ENCODE data around the gene VCAN. TPM values are rescaled to one million over a fixed set of nuclear protein-coding genes. Genes with fewer than 3 reads are reported as not detected.

VCAN gene
- total and polyA plus RNA-seq, 2 of the 8 experiments (the other 6 are each of a cell fraction or from before 2014, with no cell fraction given) = 146 to 404 TPM

DNA sequence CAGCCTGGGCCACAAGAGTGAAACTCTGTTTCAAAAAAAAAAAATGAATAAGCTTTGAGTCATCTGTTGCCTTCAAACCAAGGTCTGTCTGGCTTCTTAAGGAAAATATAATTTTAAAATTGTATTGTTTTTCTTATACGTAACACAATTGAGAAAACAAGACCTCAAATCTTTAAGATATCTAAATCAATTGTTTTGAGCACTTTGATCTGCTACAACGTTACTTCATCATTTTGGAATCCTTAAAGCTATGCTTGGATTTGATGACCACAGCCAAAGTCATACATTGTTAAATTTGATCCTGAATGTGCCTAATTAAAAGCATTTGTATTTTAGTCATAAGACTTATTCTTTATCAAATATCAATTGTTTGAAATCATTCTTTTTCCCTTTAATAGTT lies 37.7 kb upstream of the VCAN start:
- Histone ChIP-seq H2BK5ac (ENCODE audit: low read depth, low read length) (no peak overlapping the region), H3K27ac (ENCODE audit: low read depth, low read length) (no peak overlapping the region), H3K4me1 (replicated peaks in 1 of 4; ENCODE audit: control insufficient read depth in 3 of 4, insufficient read depth in 4 of 4, low read length in 3 of 4) (peaks cover 0 to 3% (median 0%) of the 10 kb centered on the region in 4 experiments; a peak in 1 of 7 replicates), H3K18ac (ENCODE audit: extremely low read depth, low read length) (no peak overlapping the region), H4K8ac (ENCODE audit: extremely low read depth, insufficient read depth, low read length) (no peak overlapping the region), H3K36me3 (ENCODE audit: control insufficient read depth in 2 of 4, insufficient read depth in 4 of 4, low read length in 3 of 4) (no peaks in the 10 kb centered on the region), H3K23ac (ENCODE audit: insufficient read length) (no peak overlapping the region), H2BK120ac (replicated peaks; ENCODE audit: low read depth, low read length) (no peak overlapping the region), H4K5ac (ENCODE audit: insufficient read length, low read depth, low read length) (no peak overlapping the region), H3K56ac (replicated peaks; ENCODE audit: insufficient read length, low read depth, low read length) (no peak overlapping the region), H2BK12ac (ENCODE audit: low read depth, low read length) (no peak overlapping the region), H3K79me2 (ENCODE audit: control insufficient read depth in 1 of 2, insufficient read depth in 2 of 2, low read length in 2 of 2) (no peaks in the 10 kb centered on the region), H4K91ac (replicated peaks; ENCODE audit: insufficient read length, low read length) (no peak overlapping the region), H3K79me1 (ENCODE audit: low read depth, low read length) (no peaks in the 10 kb centered on the region), H3K23me2 (ENCODE audit: low read depth, low read length) (no peaks in the 10 kb centered on the region), H4K20me1 (replicated peaks in 1 of 2; ENCODE audit: control insufficient read depth in 1 of 2, insufficient read depth in 2 of 2, low read length in 2 of 2) (no peaks in the 10 kb centered on the region), H3K27me3 (replicated peaks in 1 of 4; ENCODE audit: control insufficient read depth in 3 of 4, extremely low read depth in 1 of 4, insufficient read depth in 3 of 4, low read length in 3 of 4) (no peaks in the 10 kb centered on the region), H2BK15ac (ENCODE audit: low read length) (no peak overlapping the region), H2AFZ (ENCODE audit: low read length) (no peak overlapping the region), H2AK5ac (ENCODE audit: low read depth, low read length) (no peak overlapping the region), H3K4ac (replicated peaks; ENCODE audit: insufficient read length, low read depth, low read length) (no peak overlapping the region), H3K14ac (ENCODE audit: insufficient read length) (no peak overlapping the region), H3K4me3 (ENCODE audit: extremely low read depth in 1 of 4, insufficient read depth in 2 of 4, low read depth in 3 of 4, low read length in 4 of 4) (no peak overlapping the region), H3K4me2 (ENCODE audit: insufficient read depth in 1 of 2, low read depth in 2 of 2, low read length in 2 of 2) (no peak overlapping the region), H3K9me3 (ENCODE audit: insufficient read depth in 2 of 2, low read depth in 1 of 2, low read length in 1 of 2) (peaks cover 5 to 7% of the 10 kb centered on the region in 2 experiments; a peak in 1 of 4 replicates), H3K9ac (replicated peaks in 1 of 4; ENCODE audit: extremely low read depth in 1 of 4, low read depth in 3 of 4, low read length in 3 of 4) (no peak overlapping the region), H2BK20ac (ENCODE audit: low read length) (no peak overlapping the region)
- DNase-seq (ENCODE audit: low read depth in 1 of 2, low spot score in 2 of 2) (no peak), FAIRE-seq (no peak)
- ChIA-PET CTCF (ENCODE audit: partially characterized antibody) (interaction anchor here (0.7 kb wide), 2 partner anchors 174 to 235 kb away, joined by 3 read pairs; no protein-coding TSS in a partner anchor), POLR2A (ENCODE audit: partially characterized antibody) (interaction anchor here (0.9 kb wide), 1 partner anchor 79 kb away, joined by 4 read pairs; no protein-coding TSS in a partner anchor)
- WGBS, 2 experiments (ENCODE audit: extremely low coverage in 1 of 2, insufficient coverage in 1 of 2, insufficient read length in 1 of 2, insufficient replicate concordance in 2 of 2, low coverage in 1 of 2, low lambda C conversion rate in 2 of 2, missing lambda C conversion rate in 1 of 2) = 92% methylated on average over 2 of the region's 2 CpGs; no CpG with 5 or more reads in 1 of the 2 experiments
- TF ChIP-seq TEAD4 (IDR thresholded peaks at IDR 0.05; ENCODE audit: low read depth, low read length) = no peak
- TF ChIP-seq SIN3A (conservative IDR thresholded peaks at IDR 0.05 in 1 of 2, IDR thresholded peaks at IDR 0.05 in 1 of 2; ENCODE audit: low read depth in 1 of 2, low read length in 2 of 2) = no peak

Data from H1 (cell line).